ENCODE measurements around the gene CLCN6.

The CLCN6 gene

GRCh38 chr1:11874258-11874562, 68.2 kb downstream of the CLCN6 start:
- no peak for TF ChIP-seq GATA2 (IDR thresholded peaks at IDR 0.05; ENCODE audit: low read depth, low read length)
- no peak for TF ChIP-seq GATA3 (IDR thresholded peaks at IDR 0.05; ENCODE audit: low read depth, low read length)

- TF ChIP-seq GATA3 (IDR thresholded peaks at IDR 0.05; ENCODE audit: low read depth, low read length), result no peak
- no peak for TF ChIP-seq GATA2 (IDR thresholded peaks at IDR 0.05; ENCODE audit: low read depth, low read length)
These were observed 68.6 kb downstream of the CLCN6 start for GRCh38 chr1:11874624-11875023.

GRCh38 chr1:11875094-11875493, 69.1 kb downstream of the CLCN6 start:
- TF ChIP-seq GATA2 (IDR thresholded peaks at IDR 0.05; ENCODE audit: low read depth, low read length) (no peak), GATA3 (IDR thresholded peaks at IDR 0.05; ENCODE audit: low read depth, low read length) (no peak)

GRCh38 chr1:11877074-11877473, 71.1 kb downstream of the CLCN6 start:
- TF ChIP-seq GATA2 (IDR thresholded peaks at IDR 0.05; ENCODE audit: low read depth, low read length) (no peak), GATA3 (IDR thresholded peaks at IDR 0.05; ENCODE audit: low read depth, low read length) (no peak)

- no peak for TF ChIP-seq GATA2 (IDR thresholded peaks at IDR 0.05; ENCODE audit: low read depth, low read length)
- TF ChIP-seq GATA3 (IDR thresholded peaks at IDR 0.05; ENCODE audit: low read depth, low read length), result no peak
These were observed 72.3 kb downstream of the CLCN6 start for GRCh38 chr1:11878081-11878890.

- TF ChIP-seq GATA2 (IDR thresholded peaks at IDR 0.05; ENCODE audit: low read depth, low read length), result no peak
- no peak for TF ChIP-seq GATA3 (IDR thresholded peaks at IDR 0.05; ENCODE audit: low read depth, low read length)
These were observed 72.8 kb downstream of the CLCN6 start for GRCh38 chr1:11878891-11879190.

GRCh38 chr1:11879311-11880180, 73.6 kb downstream of the CLCN6 start:
- TF ChIP-seq GATA2 (IDR thresholded peaks at IDR 0.05; ENCODE audit: low read depth, low read length) (no peak), GATA3 (IDR thresholded peaks at IDR 0.05; ENCODE audit: low read depth, low read length) (no peak)

- TF ChIP-seq GATA3 (IDR thresholded peaks at IDR 0.05; ENCODE audit: low read depth, low read length), result no peak
- TF ChIP-seq GATA2 (IDR thresholded peaks at IDR 0.05; ENCODE audit: low read depth, low read length), result no peak
These were observed 74.2 kb downstream of the CLCN6 start for GRCh38 chr1:11880181-11880575.

GRCh38 chr1:11880911-11881748, 75.1 kb downstream of the CLCN6 start:
- TF ChIP-seq GATA3 (IDR thresholded peaks at IDR 0.05; ENCODE audit: low read depth, low read length) (no peak), GATA2 (IDR thresholded peaks at IDR 0.05; ENCODE audit: low read depth, low read length) (no peak)

GRCh38 chr1:11881749-11882441, 75.9 kb downstream of the CLCN6 start:
- no peak for TF ChIP-seq GATA3 (IDR thresholded peaks at IDR 0.05; ENCODE audit: low read depth, low read length)
- TF ChIP-seq GATA2 (IDR thresholded peaks at IDR 0.05; ENCODE audit: low read depth, low read length), result no peak

GRCh38 chr1:11882814-11883538, 77.0 kb downstream of the CLCN6 start:
- TF ChIP-seq GATA3 (IDR thresholded peaks at IDR 0.05; ENCODE audit: low read depth, low read length), result no peak
- TF ChIP-seq GATA2 (IDR thresholded peaks at IDR 0.05; ENCODE audit: low read depth, low read length), result peak; percentile 36; the same call in 1 of the 2 replicates

GRCh38 chr1:11885916-11886315, 79.9 kb downstream of the CLCN6 start:
- TF ChIP-seq GATA3 (IDR thresholded peaks at IDR 0.05; ENCODE audit: low read depth, low read length) (no peak), GATA2 (IDR thresholded peaks at IDR 0.05; ENCODE audit: low read depth, low read length) (no peak)

Measured in SH-SY5Y (cell line).